B cell (primary cell): ENCODE results near the gene RAB11FIP3. TPM values are rescaled to one million over a fixed set of nuclear protein-coding genes. Genes with fewer than 3 reads are reported as not detected.
A peak's percentile ranks its signal among the peaks of the same experiment; 100 is the strongest.

ENCODE experiments used
- ATAC-seq: fragments of 200-7000 bp; cut with Tn5 transposase; one replicate; pipeline ENCODE4 v1.10.0; 2021; ENCODE audit warnings: low read depth, mild to moderate bottlenecking, moderate number of reproducible peaks, moderate library complexity
- CTCF ChIA-PET: fragments of 350-600 bp; sonication (Branson Sonifier 250); formaldehyde crosslinking; loops from one replicate; lab custom pipeline; 2021; ENCODE audit warnings: antibody characterized with exemption, inconsistent platforms; lab: Charles Lee
- POLR2A ChIA-PET: fragments of 350-600 bp; sonication (Branson Sonifier 250); formaldehyde crosslinking; loops from one replicate; lab custom pipeline; 2021; ENCODE audit warnings: antibody characterized with exemption; lab: Charles Lee
- DNase-seq: peaks from one replicate; pipeline ENCODE4 v3.0.0; 2013
- H2AFZ ChIP-seq: 2 replicates; pipeline ENCODE4 v1.6.1; 2012; ENCODE audit warnings: mild to moderate bottlenecking, low read depth, low read length; ENCODE audit not compliant: insufficient read depth, poor library complexity, severe bottlenecking
- H3K27ac ChIP-seq, 2 donors: 1 replicate in 1 of 2; 2 replicates in 1 of 2; pipeline ENCODE4 v1.5.1; 2012 to 2013; ENCODE audit warnings: low read length in 2 of 2, mild to moderate bottlenecking in 2 of 2, moderate library complexity in 1 of 2
- H3K27me3 ChIP-seq, 4 experiments: fragments of 200-600 bp in 1 of 4; sonication (generic) in 1 of 4; replicated peaks in 1 of 4; 1 replicate in 2 of 4; 2 replicates in 2 of 4; pipeline versions ENCODE4 v1.6.1 to v1.7.0; 2013 to 2016; ENCODE audit warnings: low read length in 3 of 4, mild to moderate bottlenecking in 2 of 4, mixed read lengths in 1 of 4, moderate library complexity in 1 of 4; ENCODE audit not compliant: insufficient read depth in 4 of 4, control insufficient read depth in 3 of 4; ENCODE audit errors: control extremely low read depth in 1 of 4
- H3K36me3 ChIP-seq, 2 experiments: replicated peaks in 1 of 2; 1 replicate in 1 of 2; 2 replicates in 1 of 2; pipeline versions ENCODE4 v1.6.1 to v1.7.1; 2013; ENCODE audit warnings: low read length in 1 of 2; ENCODE audit not compliant: insufficient read depth in 2 of 2, control insufficient read depth in 1 of 2; ENCODE audit errors: control extremely low read depth in 1 of 2, extremely low read depth in 1 of 2
- H3K4me1 ChIP-seq, 2 donors: fragments of 200-600 bp in 1 of 2; sonication (generic) in 1 of 2; 1 replicate in 1 of 2; 2 replicates in 1 of 2; pipeline versions ENCODE4 v1.5.1 to v1.6.1; 2013 to 2017; ENCODE audit warnings: low read length in 2 of 2; ENCODE audit not compliant: control insufficient read depth in 2 of 2, insufficient read depth in 2 of 2
- H3K4me2 ChIP-seq: replicated peaks from 2 replicates; pipeline ENCODE3; 2012; ENCODE audit warnings: mild to moderate bottlenecking, low read depth, low read length; ENCODE audit not compliant: poor library complexity, severe bottlenecking
- H3K4me3 ChIP-seq, 5 experiments: fragments of 200-600 bp in 1 of 5; sonication (generic) in 1 of 5; 1 replicate in 3 of 5; 2 replicates in 2 of 5; pipeline versions ENCODE4 v1.5.1 to v1.7.0; 2011 to 2016; ENCODE audit warnings: low read length in 4 of 5, mild to moderate bottlenecking in 4 of 5, low read depth in 2 of 5, control low read depth in 1 of 5, moderate library complexity in 1 of 5; ENCODE audit not compliant: insufficient read depth in 1 of 5; ENCODE audit errors: control extremely low read depth in 1 of 5, extremely low read depth in 1 of 5
- H3K79me2 ChIP-seq: fragments of 200-600 bp; sonication (generic); one replicate; pipeline ENCODE4 v1.6.0; 2016; ENCODE audit warnings: low read length; ENCODE audit not compliant: control insufficient read depth, insufficient read depth
- H3K9ac ChIP-seq: fragments of 200-600 bp; sonication (generic); 2 replicates; pipeline ENCODE4 v1.6.1; 2017; ENCODE audit warnings: mild to moderate bottlenecking, low read length, moderate library complexity
- H3K9me3 ChIP-seq, 3 donors: one replicate each; pipeline versions ENCODE4 v1.6.1 to v1.7.1; 2013; ENCODE audit warnings: low read length in 2 of 3; ENCODE audit not compliant: control insufficient read depth in 2 of 3, insufficient read depth in 1 of 3; ENCODE audit errors: control extremely low read depth in 1 of 3
- H4K20me1 ChIP-seq: 2 replicates; pipeline ENCODE4 v1.6.0; 2012; ENCODE audit warnings: mild to moderate bottlenecking, low read length; ENCODE audit not compliant: insufficient read depth, control insufficient read depth, poor library complexity, severe bottlenecking
- H3K27ac Mint-ChIP-seq: one replicate; pipeline ENCODE4 v1.8.0; 2021; ENCODE audit warnings: mixed read lengths
- H3K27me3 Mint-ChIP-seq: one replicate; pipeline ENCODE4 v1.8.0; 2021; ENCODE audit warnings: mixed read lengths
- H3K4me1 Mint-ChIP-seq: one replicate; pipeline ENCODE4 v1.8.0; 2021; ENCODE audit warnings: mixed read lengths
- H3K4me3 Mint-ChIP-seq: one replicate; pipeline ENCODE4 v1.8.0; 2021; ENCODE audit warnings: mixed read lengths
- H3K9me3 Mint-ChIP-seq: one replicate; pipeline ENCODE4 v1.8.0; 2022; ENCODE audit warnings: mixed read lengths; ENCODE audit not compliant: insufficient read depth
- EZH2 ChIP-seq: IDR thresholded peaks from 2 replicates; pipeline ENCODE4 v1.6.1; 2012; ENCODE audit warnings: borderline replicate concordance, low read depth, mild to moderate bottlenecking, moderate library complexity, low read length; ENCODE audit not compliant: insufficient read depth, poor library complexity, severe bottlenecking
- WGBS: methylation state at CpG from one replicate; pipeline ENCODE4 v1.1.5; 2013; ENCODE audit warnings: missing lambda C conversion rate; ENCODE audit not compliant: insufficient coverage; 5-methylcytosine and 5-hydroxymethylcytosine counted together
- intact Hi-C: fragments of 100-400 bp; cut with micrococcal nuclease; formaldehyde crosslinking; loops from one replicate; pipeline ENCODE4 v1.10.0; 2022
- polyA plus RNA-seq: library from polyadenylated mRNA; depleted of rRNA; stranded (reverse); fragments of >200 nt; gene quantifications from 2 replicates; pipeline ENCODE4 v1.2.3, GENCODE V29; 2012
- total RNA-seq, 2 donors: library from RNA; stranded (reverse); fragments of 120-200 nt in 1 of 2; gene quantifications; 1 replicate in 1 of 2; 2 replicates in 1 of 2; pipeline versions ENCODE4 v1.2.3 to v1.2.4, GENCODE V29; 2013 to 2022
- TF ChIP-seq, protein P1 (sequence below): fragments of 200-600 bp; IDR thresholded peaks from one replicate; pipeline ENCODE4 v1.8.0; 2022; ENCODE audit warnings: antibody characterized with exemption, mild to moderate bottlenecking

The RAB11FIP3 gene
- total and polyA plus RNA-seq, 2 donors (not counting 1 experiment from before 2014, with no cell fraction given): 24.3 to 57.2 TPM

DNA sequence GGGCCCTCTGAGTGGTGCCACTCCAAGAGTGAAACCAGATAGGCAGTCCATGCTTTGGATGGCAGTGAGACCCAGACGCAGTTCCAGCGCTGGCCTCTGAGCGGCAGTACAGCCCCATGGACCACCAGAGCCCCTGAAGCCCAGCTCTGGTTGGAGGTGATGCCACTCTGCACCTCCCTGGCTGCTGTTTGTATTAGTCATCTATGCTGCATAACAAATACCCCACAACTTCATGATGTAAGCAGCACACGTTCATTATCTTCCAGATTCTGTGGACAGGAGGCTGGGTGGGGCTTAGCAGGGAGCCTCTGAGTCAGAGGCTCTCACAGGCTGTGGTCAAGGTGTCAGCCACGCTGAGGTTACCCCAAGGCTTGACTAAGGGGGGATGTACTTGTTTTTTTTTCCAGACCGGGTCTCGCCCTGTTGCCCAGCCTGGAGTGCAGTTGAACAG lies 33.5 kb upstream of the RAB11FIP3 start:
- no peaks in the 10 kb centered on the region for H3K27me3 ChIP-seq
- H2AFZ ChIP-seq: no peak overlapping the region
- ATAC-seq (peak; percentile 83), DNase-seq (peak; percentile 79)
- Mint-ChIP-seq H3K4me1 (peaks cover 16% of the 10 kb centered on the region), H3K27me3 (no peaks in the 10 kb centered on the region), H3K27ac (peak overlapping the region; percentile 38), H3K9me3 (no peaks in the 10 kb centered on the region), H3K4me3 (no peak overlapping the region)
- H3K27ac ChIP-seq: no peak overlapping the region
- no peaks in the 10 kb centered on the region for H4K20me1 ChIP-seq
- 74% methylated on average over 7 of the region's 7 CpGs for WGBS
- POLR2A ChIA-PET: interaction anchor here (0.6 to 1.3 kb wide), 3 partner anchors 9 to 168 kb away, joined by 3 to 9 read pairs (median 5); partner anchors contain the start of gene DECR2
- no peak overlapping the region for H3K9ac ChIP-seq
- H3K4me2 ChIP-seq: no peak overlapping the region
- intact Hi-C loops: loop anchor here (5.0 kb wide), 2 partner anchors 95 to 275 kb away; partner anchors contain the start of gene RHOT2
- H3K4me3 ChIP-seq: no peak overlapping the region
- H3K79me2 ChIP-seq: no peaks in the 10 kb centered on the region
- peaks cover 13 to 23% of the 10 kb centered on the region in 2 donors for H3K4me1 ChIP-seq
- no peaks in the 10 kb centered on the region for H3K36me3 ChIP-seq
- CTCF ChIA-PET: interaction anchor here (0.6 to 2.6 kb wide), 7 partner anchors 9 to 185 kb away, joined by 3 to 19 read pairs (median 4); partner anchors contain the start of genes DECR2, LUC7L and NHLRC4
- H3K9me3 ChIP-seq: peaks cover 0 to 11% (median 0%) of the 10 kb centered on the region in 3 donors
- TF ChIP-seq, protein P1, sequence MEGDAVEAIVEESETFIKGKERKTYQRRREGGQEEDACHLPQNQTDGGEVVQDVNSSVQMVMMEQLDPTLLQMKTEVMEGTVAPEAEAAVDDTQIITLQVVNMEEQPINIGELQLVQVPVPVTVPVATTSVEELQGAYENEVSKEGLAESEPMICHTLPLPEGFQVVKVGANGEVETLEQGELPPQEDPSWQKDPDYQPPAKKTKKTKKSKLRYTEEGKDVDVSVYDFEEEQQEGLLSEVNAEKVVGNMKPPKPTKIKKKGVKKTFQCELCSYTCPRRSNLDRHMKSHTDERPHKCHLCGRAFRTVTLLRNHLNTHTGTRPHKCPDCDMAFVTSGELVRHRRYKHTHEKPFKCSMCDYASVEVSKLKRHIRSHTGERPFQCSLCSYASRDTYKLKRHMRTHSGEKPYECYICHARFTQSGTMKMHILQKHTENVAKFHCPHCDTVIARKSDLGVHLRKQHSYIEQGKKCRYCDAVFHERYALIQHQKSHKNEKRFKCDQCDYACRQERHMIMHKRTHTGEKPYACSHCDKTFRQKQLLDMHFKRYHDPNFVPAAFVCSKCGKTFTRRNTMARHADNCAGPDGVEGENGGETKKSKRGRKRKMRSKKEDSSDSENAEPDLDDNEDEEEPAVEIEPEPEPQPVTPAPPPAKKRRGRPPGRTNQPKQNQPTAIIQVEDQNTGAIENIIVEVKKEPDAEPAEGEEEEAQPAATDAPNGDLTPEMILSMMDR: peak; percentile 82
- TF ChIP-seq EZH2: no peak

DNA sequence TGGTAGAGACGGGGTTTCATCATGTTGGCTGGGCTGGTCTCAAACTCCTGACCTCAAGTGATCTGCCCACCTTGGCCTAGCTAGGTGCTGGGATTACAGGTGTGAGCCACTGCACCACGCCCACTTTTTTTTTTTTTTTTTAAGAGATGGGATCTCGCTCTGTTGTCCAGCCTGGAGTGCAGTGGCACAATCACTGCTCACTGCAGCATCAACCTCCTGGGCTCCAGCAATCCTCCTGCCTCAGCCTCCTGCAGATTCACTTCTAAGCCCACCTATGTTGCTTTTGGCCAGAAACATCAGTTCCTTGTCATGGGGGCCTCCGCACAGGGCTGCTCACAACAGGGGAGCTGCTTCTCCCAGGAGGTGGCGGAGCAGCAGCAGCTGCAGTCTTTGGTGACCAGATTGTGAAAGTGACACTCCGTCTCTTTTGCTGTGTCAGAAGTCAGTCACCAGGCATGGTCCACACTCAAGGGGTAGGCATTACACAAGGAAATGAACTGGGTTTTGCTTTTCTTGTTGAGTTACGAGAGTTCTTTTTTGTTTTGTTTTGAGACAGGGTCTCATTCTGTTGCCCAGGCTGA lies 32.9 kb upstream of the RAB11FIP3 start:
- Mint-ChIP-seq H3K9me3 (no peaks in the 10 kb centered on the region), H3K27me3 (no peaks in the 10 kb centered on the region), H3K4me1 (peaks cover 16% of the 10 kb centered on the region), H3K27ac (peak overlapping the region; percentile 3), H3K4me3 (no peak overlapping the region)
- POLR2A ChIA-PET: interaction anchor here (0.6 to 1.3 kb wide), 3 partner anchors 9 to 169 kb away, joined by 3 to 9 read pairs (median 5); partner anchors contain the start of gene DECR2
- no peaks in the 10 kb centered on the region for H3K36me3 ChIP-seq
- no peak overlapping the region for H3K4me2 ChIP-seq
- peaks cover 0 to 11% (median 0%) of the 10 kb centered on the region in 3 donors for H3K9me3 ChIP-seq
- intact Hi-C loops: loop anchor here (5.0 kb wide), 2 partner anchors 95 to 275 kb away; partner anchors contain the start of gene RHOT2
- WGBS: 77% methylated on average over 4 of the region's 7 CpGs
- CTCF ChIA-PET: interaction anchor here (0.6 to 2.6 kb wide), 6 partner anchors 9 to 184 kb away, joined by 3 to 19 read pairs (median 4); partner anchors contain the start of genes DECR2, LUC7L and NHLRC4
- no peaks in the 10 kb centered on the region for H3K79me2 ChIP-seq
- TF ChIP-seq, protein P1: no peak
- no peak for TF ChIP-seq EZH2
- no peak overlapping the region for H3K27ac ChIP-seq
- no peak overlapping the region for H3K9ac ChIP-seq
- peaks cover 13 to 23% of the 10 kb centered on the region in 2 donors for H3K4me1 ChIP-seq
- H2AFZ ChIP-seq: no peak overlapping the region
- no peak for DNase-seq
- no peaks in the 10 kb centered on the region for H4K20me1 ChIP-seq
- no peak overlapping the region for H3K4me3 ChIP-seq
- no peaks in the 10 kb centered on the region for H3K27me3 ChIP-seq
- ATAC-seq: no peak
